HG02588 (cell line): ENCODE data around the gene NHS.
A peak's percentile ranks its signal among the peaks of the same experiment; 100 is the strongest.

ENCODE experiments used
- ATAC-seq: cut with Tn5 transposase; IDR thresholded peaks from one replicate; pipeline ENCODE4 v1.9.1; 2021; ENCODE audit warnings: mild to moderate bottlenecking, moderate library complexity; ENCODE audit not compliant: unreplicated experiment

Gene NHS

DNA sequence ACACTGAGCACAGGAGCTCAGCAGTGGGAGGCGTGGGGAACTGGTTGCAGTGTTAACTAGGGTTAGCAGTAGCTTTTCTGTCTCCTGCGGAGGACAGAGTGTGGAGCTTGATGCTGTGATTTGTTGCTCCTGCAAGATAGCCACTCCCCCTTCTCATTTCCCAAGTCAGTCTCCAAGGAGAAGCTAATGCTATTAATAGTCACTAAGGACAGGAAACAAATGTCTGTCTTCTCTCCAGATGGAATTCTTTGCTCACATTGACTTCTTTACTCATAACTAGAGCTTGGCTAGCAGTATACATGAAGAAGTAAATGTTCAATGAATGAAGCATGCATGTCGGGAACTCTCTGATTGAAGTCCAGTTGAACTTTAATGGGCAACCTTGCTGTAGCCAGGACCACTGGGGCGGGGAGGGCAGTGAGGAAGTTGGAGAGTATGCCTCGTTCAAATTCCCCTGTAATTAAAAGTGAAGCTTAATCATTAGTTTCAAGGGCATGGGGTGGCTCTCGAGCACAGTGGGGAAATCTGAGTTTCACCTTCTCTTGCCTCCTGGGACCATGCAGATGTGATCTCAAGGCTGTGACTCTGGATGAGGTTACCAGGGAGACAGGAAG, 205.6 kb downstream of the NHS start:
- ATAC-seq, result no peak

DNA sequence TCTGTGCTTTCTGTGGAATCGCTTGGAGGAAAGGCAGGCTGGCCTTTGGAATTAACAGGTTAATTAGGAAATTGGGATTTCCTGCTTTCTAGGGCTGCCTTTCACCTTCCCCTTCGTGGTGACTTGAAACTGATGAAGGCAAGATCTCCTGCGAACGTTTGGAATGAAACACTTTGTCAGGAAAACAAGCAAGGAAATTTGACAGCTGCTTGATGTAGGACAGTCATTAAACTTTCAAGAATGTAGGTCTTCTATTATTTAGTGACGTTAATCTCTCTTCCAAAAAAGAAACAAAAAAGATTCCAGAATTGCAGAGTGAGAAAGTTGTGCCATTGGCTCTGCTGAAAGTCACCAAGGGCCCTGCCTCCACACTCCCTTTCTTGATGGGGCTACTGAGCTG, 206.6 kb downstream of the NHS start:
- no peak for ATAC-seq

- no peak for ATAC-seq
Observed at GRCh38 chrX:17584248-17584681, 209.3 kb downstream of the NHS start.

DNA sequence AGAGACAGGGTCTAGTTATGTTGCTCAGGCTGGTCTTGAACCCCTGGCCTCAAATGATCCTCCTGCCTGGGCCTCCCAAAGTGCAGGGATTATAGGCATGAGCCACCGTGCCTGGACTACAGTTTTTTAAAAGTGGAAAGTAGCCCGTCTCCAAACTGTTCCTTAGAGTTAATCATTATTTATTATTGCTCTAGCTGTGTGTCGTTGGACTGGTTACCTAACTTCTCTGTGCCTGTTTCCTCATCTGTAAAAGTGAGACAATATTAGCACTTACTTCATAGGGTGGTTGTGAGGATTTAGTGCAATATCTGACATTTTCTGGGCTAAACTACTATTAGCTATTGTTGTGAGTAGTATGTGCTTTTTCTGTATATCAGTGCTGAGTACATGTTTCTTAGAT, 210.0 kb downstream of the NHS start:
- no peak for ATAC-seq

DNA sequence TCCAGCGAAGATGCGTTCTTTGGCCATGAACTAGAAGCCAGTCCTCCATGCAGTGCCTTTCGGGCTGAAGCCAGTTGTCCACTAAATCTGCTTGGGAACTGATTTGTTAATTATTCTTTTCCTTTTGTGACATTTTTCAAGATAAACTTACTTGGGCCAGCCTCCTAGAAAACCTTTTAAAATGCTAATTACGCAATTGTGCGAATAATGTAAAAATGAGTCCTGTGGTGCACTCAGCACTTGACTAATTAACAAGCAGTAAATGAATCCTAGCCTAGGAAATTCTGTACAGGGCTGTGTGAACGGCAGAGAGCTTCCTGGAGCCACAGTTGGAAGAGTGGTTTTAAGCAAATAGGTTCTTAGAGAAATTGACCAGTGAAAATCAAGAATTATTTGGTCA, 212.4 kb downstream of the NHS start:
- ATAC-seq, result no peak

DNA sequence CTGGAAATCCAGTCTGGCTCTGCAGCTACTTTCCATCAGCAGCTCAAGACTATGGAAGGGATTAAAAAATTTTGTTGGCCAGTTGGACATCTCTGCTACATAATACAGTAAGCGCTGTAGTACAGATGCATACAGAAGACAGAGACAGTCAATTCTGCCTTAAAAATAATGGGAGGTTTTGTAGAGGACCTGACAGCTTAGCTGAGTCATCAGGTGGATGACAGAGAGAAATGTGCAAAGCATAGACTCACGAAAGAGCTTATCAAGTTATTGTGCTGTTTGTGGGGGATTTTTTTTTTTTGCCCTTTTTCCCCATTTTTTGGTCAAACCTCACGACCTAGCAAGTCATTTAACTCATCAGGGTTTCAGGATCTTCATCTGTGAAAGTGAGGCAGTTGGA, 213.3 kb downstream of the NHS start:
- ATAC-seq, result no peak

GRCh38 chrX:17590892-17591740, 216.1 kb downstream of the NHS start:
- peak; percentile 67 for ATAC-seq

GRCh38 chrX:17591741-17592110, 216.7 kb downstream of the NHS start:
- ATAC-seq, result no peak

- no peak for ATAC-seq
Observed at GRCh38 chrX:17592117-17592516, 217.1 kb downstream of the NHS start.

GRCh38 chrX:17594693-17595092, 219.7 kb downstream of the NHS start:
- ATAC-seq, result no peak

- peak; percentile 62 for ATAC-seq
Observed at GRCh38 chrX:17595456-17596035, 220.5 kb downstream of the NHS start.

- no peak for ATAC-seq
Observed at GRCh38 chrX:17596061-17596460, 221.1 kb downstream of the NHS start.

DNA sequence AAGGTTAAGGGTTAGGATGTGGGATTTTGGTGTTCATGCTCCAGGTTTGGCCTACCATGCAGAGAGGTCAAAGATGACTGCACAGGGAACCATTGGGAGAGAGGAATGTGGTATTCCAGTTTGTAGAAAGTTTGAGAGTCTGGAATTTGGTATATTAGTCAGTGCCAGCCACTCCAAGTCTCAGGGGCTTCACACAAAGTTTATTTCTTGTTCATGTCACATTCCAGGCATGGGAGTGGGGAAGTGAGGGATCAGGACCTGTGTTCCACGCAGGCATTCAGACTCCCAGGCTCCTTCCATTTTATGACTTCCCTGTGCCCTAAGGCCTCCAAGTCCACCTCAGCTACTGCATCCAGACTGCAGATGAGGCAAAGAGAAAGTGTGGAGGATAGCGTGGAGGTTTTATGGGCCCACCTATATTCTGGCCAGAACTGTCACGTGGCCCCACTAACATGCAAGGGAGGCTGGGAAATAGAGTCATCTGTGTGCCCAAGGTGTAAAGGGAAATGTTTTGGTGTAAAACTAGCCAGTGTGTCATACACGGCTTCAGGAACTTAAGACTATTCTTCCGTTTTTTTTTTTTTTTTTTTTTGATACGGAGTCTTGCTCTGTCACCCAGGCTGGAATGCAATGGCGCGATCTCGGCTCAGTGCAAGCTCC, 221.7 kb downstream of the NHS start:
- ATAC-seq, result no peak

DNA sequence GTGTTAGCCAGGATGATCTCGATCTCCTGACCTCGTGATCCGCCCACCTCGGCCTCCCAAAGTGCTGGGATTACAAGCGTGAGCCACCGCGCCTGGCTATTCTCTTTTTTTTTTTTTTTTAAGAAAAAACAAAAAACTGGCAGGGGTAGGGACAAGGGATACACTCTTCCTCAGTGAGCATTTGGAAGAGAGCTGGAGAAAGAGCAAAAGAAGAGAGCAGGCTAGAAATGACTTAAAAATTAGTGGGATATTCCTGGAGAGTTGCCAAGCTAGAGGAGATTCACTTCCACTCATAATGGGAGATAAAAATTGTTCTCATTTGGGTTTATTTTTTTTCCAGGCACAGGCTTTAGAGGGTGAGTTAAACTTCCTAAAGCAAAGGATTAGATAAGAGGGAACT, 222.3 kb downstream of the NHS start:
- no peak for ATAC-seq

GRCh38 chrX:17597836-17598439, 222.9 kb downstream of the NHS start:
- ATAC-seq, result no peak

DNA sequence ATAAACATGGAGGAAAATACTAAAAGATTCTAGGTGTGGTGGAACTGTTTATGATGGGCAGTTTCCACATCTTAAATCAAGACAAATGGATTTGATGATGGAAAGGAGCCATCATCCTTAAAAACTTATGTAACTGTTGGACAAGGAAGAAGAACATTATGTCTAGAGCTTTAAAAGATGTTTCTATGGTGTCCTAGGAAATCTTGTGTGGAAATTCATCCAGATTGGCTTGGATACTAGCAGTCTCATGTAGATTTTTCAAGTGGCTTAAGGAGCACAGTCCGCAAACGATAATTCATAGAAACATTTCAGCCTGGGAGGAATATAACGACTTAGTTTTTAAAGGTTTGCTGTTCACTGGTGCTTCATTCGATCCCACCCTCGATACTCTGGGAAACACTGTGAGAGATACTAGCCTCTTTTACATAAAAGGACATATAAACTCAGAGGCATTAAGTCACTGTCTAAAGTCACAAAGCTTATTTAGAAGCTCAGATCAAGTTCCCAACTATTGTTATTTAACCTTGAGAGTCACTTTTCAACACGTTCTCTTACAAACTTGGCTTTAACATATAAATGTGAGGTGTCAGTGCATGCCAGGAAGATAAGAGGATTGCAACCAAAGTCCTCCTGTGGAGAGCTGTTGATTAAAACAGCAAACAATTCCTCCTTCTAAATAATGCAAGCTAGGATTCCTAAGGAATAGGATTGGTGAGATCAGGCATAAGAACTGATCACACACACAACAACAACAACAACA, 226.6 kb downstream of the NHS start:
- ATAC-seq, result no peak

DNA sequence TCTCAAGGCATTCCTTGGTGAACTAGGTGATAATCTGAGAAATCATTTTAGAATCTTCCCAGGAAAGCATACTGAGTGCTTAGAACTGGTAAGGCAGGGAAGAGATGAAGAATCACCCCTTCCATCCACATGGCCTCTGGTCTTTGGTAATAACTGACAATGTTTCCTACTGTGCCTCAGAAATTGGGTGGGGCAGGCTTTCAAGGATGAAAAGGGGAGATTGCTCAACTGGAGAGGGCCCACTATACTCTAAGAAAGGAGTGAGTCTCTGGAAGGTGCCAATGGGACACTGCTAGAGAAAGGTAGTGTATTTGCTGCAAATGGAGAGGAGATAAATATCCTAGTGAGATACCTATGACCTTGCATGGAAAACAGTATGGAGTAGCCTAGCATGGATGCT, 227.2 kb downstream of the NHS start:
- ATAC-seq, result no peak

- no peak for ATAC-seq
Observed at GRCh38 chrX:17603196-17603595, 228.2 kb downstream of the NHS start.

- ATAC-seq, result no peak
Observed at GRCh38 chrX:17605676-17606075, 230.7 kb downstream of the NHS start.

GRCh38 chrX:17606231-17606630, 231.2 kb downstream of the NHS start:
- no peak for ATAC-seq

GRCh38 chrX:17608888-17609287, 233.9 kb downstream of the NHS start:
- no peak for ATAC-seq
